ENCODE results near the gene MAN2A1.
"Not testable (repeated sequence)": the region's sequence is repeated elsewhere in the genome, so short reads cannot be mapped to it uniquely, and the experiment has no call there.

Gene MAN2A1

DNA sequence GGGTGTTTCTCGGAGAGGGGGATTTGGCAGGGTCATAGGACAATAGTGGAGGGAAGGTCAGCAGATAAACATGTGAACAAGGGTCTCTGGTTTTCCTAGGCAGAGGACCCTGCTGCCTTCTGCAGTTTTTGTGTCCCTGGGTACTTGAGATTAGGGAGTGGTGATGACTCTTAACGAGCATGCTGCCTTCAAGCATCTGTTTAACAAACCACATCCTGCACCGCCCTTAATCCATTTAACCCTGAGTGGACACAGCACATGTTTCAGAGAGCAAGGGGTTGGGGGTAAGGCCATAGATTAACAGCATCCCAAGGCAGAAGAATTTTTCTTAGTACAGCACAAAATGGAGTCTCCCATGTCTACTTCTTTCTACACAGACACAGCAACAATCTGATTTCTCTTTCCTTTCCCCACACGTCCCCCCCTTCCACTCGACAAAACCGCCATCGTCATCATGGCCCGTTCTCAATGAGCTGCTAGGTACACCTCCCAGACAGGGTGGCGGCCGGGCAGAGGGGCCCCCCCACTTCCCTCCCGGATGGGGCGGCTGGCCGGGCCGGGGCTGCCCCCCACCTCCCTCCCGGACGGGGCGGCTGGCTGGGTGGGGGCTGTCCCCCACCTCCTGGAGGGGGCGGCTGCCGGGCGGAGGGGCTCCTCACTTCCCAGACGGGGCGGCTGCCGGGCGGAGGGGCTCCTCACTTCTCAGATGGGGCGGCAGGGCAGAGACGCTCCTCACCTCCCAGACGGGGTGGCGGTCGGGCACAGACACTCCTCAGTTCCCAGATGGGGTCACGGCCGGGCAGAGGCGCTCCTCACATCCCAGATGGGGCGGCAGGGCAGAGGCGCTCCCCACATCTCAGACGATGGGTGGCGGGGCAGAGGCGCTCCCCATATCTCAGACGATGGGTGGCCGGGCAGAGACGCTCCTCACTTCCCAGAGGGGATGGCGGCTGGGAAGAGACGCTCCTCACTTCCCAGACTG, 142.8 kb downstream of the MAN2A1 start:
- not testable (repeated sequence) for DNase-seq

- DNase-seq: no peak
These were observed 144.2 kb downstream of the MAN2A1 start for GRCh38 chr5:109833946-109834345.

GRCh38 chr5:109836280-109836679, 146.6 kb downstream of the MAN2A1 start:
- DNase-seq: no peak

GRCh38 chr5:109837231-109837861, 147.6 kb downstream of the MAN2A1 start:
- no peak for DNase-seq

GRCh38 chr5:109838157-109838556, 148.4 kb downstream of the MAN2A1 start:
- no peak for DNase-seq

DNA sequence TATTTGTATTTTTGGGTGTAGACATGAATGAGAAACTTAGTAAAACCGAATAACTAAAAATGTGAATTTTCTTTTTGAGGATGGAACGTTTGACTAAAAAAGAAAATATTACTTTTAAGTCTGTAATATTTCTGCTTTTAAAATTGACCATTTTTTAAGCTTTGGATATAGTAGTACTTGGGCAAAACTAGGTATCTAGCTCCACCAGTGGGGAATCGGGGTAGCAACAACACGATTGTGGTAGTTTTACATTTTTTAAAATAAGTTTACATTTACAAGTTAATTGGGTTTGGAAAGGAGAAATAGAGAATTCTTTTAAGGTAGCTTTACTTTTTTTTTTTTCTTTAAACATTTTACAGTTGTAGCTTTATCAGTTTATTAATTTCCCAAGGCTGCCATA, 154.4 kb downstream of the MAN2A1 start:
- DNase-seq: no peak

- DNase-seq: no peak
These were observed 155.0 kb downstream of the MAN2A1 start for GRCh38 chr5:109844695-109845094.

- no peak for DNase-seq
These were observed 158.4 kb downstream of the MAN2A1 start for GRCh38 chr5:109848130-109848529.

GRCh38 chr5:109849478-109850088, 159.9 kb downstream of the MAN2A1 start:
- no peak for DNase-seq

GRCh38 chr5:109852371-109853155, 162.8 kb downstream of the MAN2A1 start:
- no peak for DNase-seq

GRCh38 chr5:109853377-109853776, 163.7 kb downstream of the MAN2A1 start:
- DNase-seq: no peak

GRCh38 chr5:109855056-109855455, 165.3 kb downstream of the MAN2A1 start:
- no peak for DNase-seq

- DNase-seq: no peak
These were observed 167.8 kb downstream of the MAN2A1 start for GRCh38 chr5:109857405-109858031.

DNA sequence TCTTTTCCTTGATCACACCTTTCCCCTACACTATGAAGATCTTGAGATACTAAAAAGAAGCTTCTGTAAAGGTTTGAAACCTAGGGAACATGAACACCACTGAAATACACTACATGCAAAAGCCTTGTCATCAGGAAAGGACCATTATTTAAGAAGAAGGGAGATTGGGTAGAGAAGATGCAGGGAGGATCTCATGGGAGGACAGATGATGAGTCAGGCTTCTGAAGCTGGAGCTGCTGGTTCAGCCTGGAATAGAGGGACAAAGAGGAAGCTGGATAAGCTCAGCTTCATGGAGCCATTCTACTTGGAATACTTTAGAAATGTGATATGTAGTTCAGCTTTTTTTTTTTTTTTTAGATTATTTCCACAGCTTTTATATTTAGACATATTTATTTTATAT, 169.8 kb downstream of the MAN2A1 start:
- DNase-seq: no peak

DNA sequence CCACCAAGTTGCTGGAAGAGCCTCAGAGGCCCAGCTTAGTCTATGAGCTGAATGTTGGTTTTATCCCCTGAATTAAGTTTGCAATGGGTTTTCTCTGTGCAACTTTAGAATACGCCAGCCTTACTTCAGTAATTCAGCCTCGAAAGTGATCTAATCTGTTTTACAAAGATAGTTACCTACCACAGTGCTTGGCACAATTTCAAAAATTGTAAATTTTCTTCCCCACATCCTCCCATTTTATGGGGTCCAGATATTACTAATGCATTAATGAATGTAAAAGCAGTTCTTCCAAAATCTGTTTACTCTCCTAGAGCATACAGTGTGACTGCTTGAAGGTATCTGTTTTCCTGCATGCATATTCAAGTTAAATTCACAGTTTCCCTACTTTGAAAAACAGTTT, 172.6 kb downstream of the MAN2A1 start:
- DNase-seq: no peak

DNA sequence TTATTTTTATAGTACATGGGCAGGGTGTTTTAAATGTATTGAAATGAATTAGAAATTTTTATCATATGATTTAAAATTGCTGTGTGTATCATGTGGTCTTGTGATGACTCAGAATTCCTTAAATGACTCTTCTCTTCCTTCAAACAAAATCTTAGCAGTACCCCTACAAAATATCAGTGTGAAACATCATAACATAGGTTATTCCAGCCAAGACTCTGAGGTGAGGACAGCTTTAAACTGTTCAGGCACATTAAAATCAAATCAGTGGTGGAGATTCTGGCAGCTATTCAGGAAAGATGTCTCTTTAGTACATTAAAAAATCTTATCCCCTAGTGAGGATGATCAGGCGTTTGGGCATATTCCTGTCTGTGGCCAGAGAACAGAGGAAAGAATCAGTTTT, 174.0 kb downstream of the MAN2A1 start:
- DNase-seq: no peak

GRCh38 chr5:109865637-109866036, 175.9 kb downstream of the MAN2A1 start:
- DNase-seq: no peak

- DNase-seq: no peak
These were observed 176.3 kb downstream of the MAN2A1 start for GRCh38 chr5:109866051-109866450.

- DNase-seq: no peak
These were observed 179.0 kb downstream of the MAN2A1 start for GRCh38 chr5:109868737-109869136.

DNA sequence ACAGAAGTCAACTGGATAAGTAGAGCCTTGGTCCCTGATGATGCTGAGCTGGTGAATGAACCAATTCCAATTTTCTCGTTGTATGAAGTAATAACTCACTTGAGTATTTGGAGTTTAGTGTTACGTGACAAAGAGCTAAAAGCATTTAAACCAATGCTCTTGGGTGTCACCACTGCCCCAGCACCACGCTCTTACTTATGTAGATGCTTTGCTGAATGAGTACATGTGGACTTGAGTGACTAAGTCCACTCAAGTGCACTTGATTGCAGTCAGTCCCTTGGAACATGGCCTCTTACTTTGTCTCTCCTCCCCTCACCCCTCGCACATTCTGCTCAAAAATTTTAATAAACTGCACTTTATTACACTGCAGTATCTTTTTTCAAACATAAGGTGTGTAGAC, 184.0 kb downstream of the MAN2A1 start:
- no peak for DNase-seq

DNA sequence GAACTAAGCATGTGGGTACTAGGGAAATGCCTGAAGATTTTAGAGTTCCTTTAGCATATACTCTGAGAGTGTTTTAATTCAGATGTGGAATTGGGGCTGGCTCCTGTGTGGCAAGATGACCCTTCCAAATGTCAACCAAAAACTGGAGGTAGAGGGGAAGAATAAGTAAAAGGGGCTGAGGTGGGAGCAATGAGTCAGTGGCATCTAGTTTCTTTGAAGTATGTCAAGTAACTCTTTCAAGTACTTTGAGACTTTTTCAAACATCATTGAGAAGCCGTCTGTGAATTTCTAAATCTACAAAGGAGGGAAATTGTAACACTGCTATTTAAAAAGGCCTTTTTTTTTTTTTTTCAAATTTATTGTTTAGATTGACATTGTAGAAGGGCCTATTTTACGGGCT, 184.4 kb downstream of the MAN2A1 start:
- DNase-seq: no peak

- DNase-seq: no peak
These were observed 186.5 kb downstream of the MAN2A1 start for GRCh38 chr5:109876030-109876725.
